ENCODE results near the gene SYNE2. TPM values are rescaled to one million over a fixed set of nuclear protein-coding genes. Genes with fewer than 3 reads are reported as not detected.

The SYNE2 gene
- total RNA-seq, 1 donor from 2014 or later, result 518 TPM

DNA sequence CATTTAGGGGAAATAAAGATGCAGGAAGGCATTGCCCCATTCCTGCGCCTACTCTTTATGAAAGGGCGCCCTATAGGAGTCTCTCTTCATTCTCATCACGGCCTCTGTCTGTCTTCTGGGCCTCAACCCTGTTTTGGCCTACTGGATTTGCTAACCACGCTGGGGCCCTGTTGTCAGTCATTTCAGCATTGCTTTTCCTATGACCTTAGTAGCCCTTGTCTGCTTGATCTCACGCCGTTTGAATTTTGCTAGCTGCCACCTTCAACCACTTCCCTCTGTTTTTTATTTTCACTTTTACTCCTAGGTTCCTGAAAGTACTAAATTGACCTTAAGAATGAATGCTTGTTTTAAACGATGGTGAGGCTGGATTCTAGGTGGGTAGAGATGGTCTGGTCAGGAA is 139.0 kb downstream of the SYNE2 start:
- no peak for DNase-seq (ENCODE audit: low spot score in 2 of 2)
- Histone ChIP-seq H3K36me3 (peaks cover 28 to 57% of the 10 kb centered on the region in 2 donors), H3K4me3 (no peak overlapping the region), H3K27me3 (no peaks in the 10 kb centered on the region), H3K4me1 (no peaks in the 10 kb centered on the region), H3K9me3 (no peaks in the 10 kb centered on the region), H3K27ac (no peak overlapping the region)
- TF ChIP-seq, protein P1, sequence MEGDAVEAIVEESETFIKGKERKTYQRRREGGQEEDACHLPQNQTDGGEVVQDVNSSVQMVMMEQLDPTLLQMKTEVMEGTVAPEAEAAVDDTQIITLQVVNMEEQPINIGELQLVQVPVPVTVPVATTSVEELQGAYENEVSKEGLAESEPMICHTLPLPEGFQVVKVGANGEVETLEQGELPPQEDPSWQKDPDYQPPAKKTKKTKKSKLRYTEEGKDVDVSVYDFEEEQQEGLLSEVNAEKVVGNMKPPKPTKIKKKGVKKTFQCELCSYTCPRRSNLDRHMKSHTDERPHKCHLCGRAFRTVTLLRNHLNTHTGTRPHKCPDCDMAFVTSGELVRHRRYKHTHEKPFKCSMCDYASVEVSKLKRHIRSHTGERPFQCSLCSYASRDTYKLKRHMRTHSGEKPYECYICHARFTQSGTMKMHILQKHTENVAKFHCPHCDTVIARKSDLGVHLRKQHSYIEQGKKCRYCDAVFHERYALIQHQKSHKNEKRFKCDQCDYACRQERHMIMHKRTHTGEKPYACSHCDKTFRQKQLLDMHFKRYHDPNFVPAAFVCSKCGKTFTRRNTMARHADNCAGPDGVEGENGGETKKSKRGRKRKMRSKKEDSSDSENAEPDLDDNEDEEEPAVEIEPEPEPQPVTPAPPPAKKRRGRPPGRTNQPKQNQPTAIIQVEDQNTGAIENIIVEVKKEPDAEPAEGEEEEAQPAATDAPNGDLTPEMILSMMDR (IDR thresholded peaks at IDR 0.05), result no peak
- intact Hi-C loops (cut with DNase I), result no loop called here

DNA sequence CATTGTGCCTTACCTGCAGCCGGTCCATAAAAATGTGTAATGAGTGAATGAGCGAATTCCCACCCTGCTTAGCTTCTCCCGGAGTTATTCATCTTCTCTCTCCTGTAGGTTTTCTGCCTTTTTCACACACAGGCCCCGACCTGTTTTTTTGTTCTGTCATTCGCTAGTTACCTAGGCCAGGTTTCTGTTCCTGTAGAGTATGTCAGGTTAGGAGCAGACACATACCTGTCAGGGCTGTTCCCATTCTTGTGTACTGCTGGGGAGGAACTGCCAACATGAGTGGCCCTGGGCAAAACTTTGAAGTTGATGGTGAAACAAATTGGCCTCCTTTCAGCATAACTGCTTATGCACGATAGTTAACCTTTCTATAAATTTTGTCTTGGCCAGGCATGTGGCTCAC is 140.1 kb downstream of the SYNE2 start:
- Histone ChIP-seq H3K36me3 (peaks cover 30 to 63% of the 10 kb centered on the region in 2 donors), H3K9me3 (no peaks in the 10 kb centered on the region), H3K27ac (no peak overlapping the region), H3K27me3 (no peaks in the 10 kb centered on the region), H3K4me3 (no peak overlapping the region), H3K4me1 (no peaks in the 10 kb centered on the region)
- intact Hi-C loops (cut with DNase I), result no loop called here
- no peak for DNase-seq (ENCODE audit: low spot score in 2 of 2)
- TF ChIP-seq, protein P1 (IDR thresholded peaks at IDR 0.05), result no peak

DNA sequence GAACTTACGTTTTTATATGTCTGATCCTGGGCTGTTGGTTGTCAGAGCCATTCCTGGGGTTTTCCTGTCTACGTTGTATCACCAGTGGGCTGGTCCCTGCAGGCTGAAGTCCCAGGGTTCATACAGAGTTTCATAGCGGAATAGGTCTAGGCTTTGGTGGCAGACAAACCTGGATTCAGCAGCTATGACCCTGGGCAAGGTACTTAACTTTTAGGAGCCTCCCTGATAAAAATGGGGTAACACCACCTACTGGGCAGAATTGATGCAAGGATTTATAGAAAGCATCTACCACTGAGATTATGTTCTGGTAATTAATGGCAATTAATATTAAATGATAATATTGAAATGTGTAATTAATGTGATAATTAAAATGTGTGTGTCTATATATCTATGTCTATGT is 141.2 kb downstream of the SYNE2 start:
- no peak for DNase-seq (ENCODE audit: low spot score in 2 of 2)
- H3K4me1 ChIP-seq, result no peaks in the 10 kb centered on the region
- no peaks in the 10 kb centered on the region for H3K9me3 ChIP-seq
- peaks cover 36 to 73% of the 10 kb centered on the region in 2 donors for H3K36me3 ChIP-seq
- no peak overlapping the region for H3K27ac ChIP-seq
- no peak overlapping the region for H3K4me3 ChIP-seq
- TF ChIP-seq, protein P1 (IDR thresholded peaks at IDR 0.05), result no peak
- no peaks in the 10 kb centered on the region for H3K27me3 ChIP-seq
- intact Hi-C loops (cut with DNase I), result no loop called here

DNA sequence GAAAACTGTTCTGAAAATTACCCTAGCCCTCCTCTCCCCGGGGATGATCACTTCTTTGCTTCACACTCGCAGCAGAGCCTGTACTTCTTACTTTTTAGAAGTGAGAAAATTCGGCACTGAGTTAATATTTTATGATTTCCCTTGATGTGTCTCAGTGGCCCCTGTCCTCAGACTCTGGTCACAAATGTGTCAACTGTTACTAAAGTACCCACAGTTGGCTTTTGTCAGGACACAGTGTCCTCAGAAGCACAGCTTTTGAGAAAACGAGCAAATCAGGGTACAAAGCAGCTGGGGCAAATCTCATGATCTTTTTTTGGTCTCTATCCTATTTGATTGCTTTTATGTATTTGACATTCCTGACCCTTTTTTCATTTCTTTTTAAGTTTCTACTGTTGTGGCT is 142.5 kb downstream of the SYNE2 start:
- intact Hi-C loops (cut with DNase I), result no loop called here

DNA sequence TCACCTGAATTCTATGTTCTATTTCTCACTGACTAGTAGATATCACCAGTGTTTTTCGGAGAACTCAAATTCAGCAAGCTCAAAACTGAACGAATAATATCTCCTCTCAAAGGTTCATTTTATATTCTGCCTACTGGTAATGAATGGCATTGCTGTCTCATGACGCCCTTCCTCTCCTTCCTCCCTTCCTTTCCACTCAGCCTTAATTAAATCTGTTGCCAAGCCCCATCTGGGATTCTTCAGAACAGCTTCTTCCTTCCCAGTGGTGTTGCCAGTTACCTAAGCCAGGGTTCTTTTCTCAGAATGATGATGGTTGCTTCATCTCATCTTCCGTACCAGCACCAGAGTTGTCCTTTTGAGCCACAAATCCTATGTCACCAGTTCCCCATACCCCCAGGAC is 143.2 kb downstream of the SYNE2 start:
- Histone ChIP-seq H3K27ac (no peak overlapping the region), H3K27me3 (no peaks in the 10 kb centered on the region), H3K4me3 (no peak overlapping the region), H3K36me3 (peaks cover 48 to 86% of the 10 kb centered on the region in 2 donors), H3K9me3 (no peaks in the 10 kb centered on the region), H3K4me1 (no peaks in the 10 kb centered on the region)
- no peak for DNase-seq (ENCODE audit: low spot score in 2 of 2)
- TF ChIP-seq, protein P1 (IDR thresholded peaks at IDR 0.05), result no peak
- intact Hi-C loops (cut with DNase I), result no loop called here

More for the DNA sequence above, 142.5 kb downstream of the SYNE2 start:
- peaks cover 43 to 83% of the 10 kb centered on the region in 2 donors for H3K36me3 ChIP-seq
- no peaks in the 10 kb centered on the region for H3K9me3 ChIP-seq
- H3K4me1 ChIP-seq, result no peaks in the 10 kb centered on the region
- DNase-seq (ENCODE audit: low spot score in 2 of 2), result no peak
- no peak overlapping the region for H3K27ac ChIP-seq
- TF ChIP-seq, protein P1 (IDR thresholded peaks at IDR 0.05), result no peak
- no peaks in the 10 kb centered on the region for H3K27me3 ChIP-seq
- H3K4me3 ChIP-seq, result no peak overlapping the region

DNA sequence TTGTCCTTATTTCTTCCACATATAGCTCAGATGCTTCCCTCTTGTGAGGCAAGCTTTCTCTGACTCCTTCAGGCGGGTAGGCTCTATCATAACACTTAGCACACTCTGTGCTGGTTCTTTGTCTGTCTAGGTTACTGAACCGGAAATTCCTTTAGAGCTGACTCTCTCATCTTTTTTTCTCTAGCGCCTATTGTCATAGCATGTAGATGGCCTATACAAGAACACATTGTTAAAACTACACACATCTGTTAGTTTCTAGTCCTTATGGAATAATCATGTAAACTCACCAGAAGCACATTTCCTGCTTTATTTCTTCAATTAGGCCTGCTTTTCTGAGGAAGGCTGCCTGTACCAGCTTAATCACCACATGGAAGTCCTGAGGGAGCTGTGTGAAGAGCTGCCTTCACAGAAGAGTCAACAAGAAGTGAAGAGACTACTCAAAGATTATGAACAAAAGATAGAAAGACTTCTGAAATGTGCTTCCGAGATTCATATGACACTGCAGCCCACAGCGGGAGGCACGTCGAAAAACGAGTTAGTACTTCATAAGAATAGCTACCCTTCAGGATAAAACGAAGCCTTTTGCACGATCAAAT is 143.9 kb downstream of the SYNE2 start:
- H3K36me3 ChIP-seq, result peaks cover 48 to 85% of the 10 kb centered on the region in 2 donors

More for the DNA sequence above, 143.9 kb downstream of the SYNE2 start:
- Histone ChIP-seq H3K9me3 (no peaks in the 10 kb centered on the region), H3K4me1 (no peaks in the 10 kb centered on the region), H3K27me3 (no peaks in the 10 kb centered on the region), H3K4me3 (no peak overlapping the region), H3K27ac (no peak overlapping the region)
- TF ChIP-seq, protein P1 (IDR thresholded peaks at IDR 0.05), result no peak
- intact Hi-C loops (cut with DNase I), result no loop called here
- DNase-seq (ENCODE audit: low spot score in 2 of 2), result no peak

Measured in ascending aorta (tissue), 2 donors.